Stimulated activated CD4-positive, alpha-beta T cell treated with anti-CD3 and anti-CD28 coated beads, Interleukin-12 subunit alpha, Interleukin-12 subunit beta, amount 100 ng/mL, for 48 hours (primary cell): ENCODE results near the gene SDF4.

Experiments used
- DNase-seq, 3 donors: peaks; one replicate each; pipeline ENCODE4 v3.0.0-alpha.2; 2020; ENCODE audit warnings: low read depth in 2 of 3, low spot score in 1 of 3

SDF4 gene

DNA sequence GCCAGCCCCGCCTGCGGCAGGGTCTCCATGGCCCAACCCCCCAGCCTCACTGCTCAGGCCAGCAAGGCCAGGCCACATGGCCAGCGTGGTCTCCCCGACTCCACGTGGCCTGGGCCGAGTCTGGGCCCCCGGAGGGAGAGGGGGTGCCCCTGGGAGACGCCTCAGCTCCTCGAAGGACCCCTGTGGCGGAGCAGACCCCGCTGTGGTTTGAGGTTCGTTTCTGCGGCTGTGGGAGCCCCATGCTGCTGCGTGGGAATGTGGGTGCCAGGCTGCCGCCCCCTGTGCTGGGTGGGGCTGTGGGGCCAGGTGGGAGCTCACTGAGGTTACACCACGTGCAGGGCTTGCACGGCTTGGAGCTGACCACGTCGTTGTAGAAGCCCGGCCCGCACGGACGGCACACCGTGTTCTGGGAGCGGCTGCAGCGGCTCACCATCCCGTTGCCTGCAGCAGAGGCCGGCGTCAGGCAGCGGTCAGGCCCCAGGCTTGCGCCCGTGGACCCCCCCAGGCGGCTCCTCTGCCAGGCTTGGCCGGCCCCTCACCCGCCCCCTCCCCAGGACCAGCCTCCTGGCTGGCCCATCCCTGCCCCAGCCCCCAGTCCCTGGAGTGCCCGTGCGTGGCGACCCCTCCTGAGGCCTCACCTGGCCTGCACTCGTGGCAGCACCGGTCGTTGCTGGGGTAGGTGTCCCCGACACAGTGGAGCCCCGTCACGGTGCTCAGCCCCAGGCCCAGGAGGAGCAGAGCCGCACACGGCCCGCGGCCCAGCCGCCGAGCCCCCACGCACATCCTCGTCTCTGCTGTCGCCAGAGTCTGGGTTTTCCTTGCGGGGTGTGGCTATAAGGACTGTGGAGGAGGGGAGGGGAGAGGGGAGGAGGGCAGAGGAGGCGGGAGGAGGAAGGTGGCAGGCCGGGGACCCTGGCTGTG, 18.2 kb downstream of the SDF4 start, which contains the start of gene TNFRSF4:
TNFRSF4 (minus strand) TSS at position 809 of the 921 bp plus-strand sequence; CDS start at position 783, 26 bp downstream.
- DNase-seq = no peak

DNA sequence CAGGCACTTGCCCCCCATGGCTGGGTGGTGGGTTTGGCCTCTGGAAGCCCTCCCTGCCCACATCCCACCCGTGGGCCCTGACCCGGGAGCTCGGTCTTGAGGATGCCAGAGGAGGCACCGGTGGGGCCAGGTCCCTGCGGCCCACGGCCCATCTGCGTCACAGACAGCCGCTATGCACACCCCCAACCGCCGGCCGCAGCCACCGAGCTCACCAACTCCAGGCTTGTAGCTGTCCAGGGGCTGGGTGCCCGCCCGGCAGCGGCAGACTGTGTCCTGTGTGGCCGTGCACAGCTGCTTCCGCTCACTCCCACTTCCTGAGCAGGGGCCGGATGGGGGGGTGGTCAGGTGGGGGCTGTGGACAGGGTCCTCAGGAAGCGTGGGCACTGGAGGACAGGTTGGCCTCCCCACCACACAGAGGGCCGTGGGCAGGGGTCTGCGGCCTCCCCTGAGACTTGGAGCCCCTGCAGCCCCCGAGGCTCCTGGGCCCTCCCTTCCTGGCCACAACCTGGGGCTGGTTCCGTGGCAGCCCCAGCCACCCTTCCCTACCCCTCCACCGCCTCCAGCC, 18.9 kb downstream of the SDF4 start:
- peak in 1 of 3 donors; percentile 50 for DNase-seq

DNA sequence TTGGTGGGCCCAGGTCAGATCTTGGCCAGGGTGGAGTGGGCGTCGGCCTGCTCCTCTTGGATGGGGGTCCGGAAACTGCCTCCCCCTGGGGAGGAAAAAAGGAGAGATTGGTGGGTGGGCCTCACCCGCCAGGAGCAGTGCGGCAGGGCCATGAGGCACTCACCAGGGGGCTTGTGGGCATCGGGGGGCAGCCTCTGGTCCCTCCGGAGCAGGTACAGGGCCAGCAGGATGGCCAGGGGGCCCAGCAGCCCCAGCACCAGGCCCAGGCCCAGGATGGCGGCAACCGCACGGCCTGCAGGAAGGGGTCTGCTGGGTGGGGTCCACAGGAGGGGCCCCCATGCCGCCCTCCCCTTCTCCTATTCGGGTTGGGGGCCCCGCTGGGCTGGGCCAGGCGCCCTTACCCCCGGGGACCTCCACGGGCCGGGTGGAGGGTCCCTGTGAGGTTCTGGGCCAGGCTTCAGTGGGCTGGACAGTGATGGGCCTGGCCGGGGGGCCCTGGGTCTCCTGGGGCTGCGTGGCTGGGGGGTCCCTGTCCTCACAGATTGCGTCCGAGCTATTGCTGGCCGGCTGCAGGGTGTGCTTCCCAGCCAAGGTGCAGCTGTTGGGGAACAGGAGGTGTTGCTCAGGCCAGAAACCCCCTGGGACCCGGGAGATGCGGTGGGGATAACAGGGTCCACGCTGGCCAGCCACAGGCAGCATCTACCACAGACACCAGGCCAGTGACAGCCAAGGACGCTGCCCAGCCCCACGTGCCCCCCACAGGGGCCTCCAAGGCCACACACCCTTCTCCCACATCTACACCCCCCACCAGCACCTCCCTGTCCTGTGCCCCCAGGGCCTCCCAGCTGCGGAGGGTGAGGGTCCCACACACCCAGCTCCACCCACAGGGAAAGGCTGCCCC, 20.0 kb downstream of the SDF4 start:
- DNase-seq = no peak

DNA sequence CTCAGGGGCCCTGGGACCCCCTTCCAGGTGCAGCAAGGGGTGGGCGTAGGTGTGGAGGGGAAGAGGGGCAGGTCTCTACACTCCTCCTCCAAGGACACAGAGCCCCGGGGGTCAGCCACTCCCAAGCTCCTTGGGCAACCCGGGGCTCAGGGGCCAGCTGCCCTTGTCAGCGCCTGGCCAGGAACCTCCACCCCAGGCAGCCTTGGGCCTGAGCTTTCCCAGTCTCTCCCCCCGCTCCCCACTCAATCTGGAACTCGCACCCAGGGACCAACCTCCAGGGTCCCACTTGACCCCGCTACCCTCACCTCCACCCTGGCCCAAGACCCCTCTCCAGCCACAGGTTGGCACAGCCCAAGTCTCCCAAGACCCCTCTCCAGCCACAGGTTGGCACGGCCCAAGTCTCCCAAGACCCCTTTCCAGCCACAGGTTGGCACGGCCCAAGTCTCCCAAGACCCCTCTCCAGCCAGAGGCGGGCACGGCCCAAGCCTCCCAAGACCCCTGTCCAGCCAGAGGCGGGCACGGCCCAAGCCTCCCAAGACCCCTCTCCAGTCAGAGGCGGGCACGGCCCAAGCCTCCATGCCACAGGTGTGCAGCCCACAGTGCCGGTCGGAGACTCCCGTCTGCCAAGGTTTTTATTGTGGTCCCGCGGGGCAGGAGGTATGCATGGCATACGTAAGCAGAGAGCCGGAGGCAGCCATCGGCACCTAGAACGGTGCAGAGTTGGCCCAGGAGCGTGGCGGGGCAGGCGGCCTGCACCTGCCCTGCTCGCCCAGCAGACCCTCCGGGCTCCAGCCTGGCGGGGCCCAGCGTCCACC, 20.9 kb downstream of the SDF4 start:
- DNase-seq = no peak

DNA sequence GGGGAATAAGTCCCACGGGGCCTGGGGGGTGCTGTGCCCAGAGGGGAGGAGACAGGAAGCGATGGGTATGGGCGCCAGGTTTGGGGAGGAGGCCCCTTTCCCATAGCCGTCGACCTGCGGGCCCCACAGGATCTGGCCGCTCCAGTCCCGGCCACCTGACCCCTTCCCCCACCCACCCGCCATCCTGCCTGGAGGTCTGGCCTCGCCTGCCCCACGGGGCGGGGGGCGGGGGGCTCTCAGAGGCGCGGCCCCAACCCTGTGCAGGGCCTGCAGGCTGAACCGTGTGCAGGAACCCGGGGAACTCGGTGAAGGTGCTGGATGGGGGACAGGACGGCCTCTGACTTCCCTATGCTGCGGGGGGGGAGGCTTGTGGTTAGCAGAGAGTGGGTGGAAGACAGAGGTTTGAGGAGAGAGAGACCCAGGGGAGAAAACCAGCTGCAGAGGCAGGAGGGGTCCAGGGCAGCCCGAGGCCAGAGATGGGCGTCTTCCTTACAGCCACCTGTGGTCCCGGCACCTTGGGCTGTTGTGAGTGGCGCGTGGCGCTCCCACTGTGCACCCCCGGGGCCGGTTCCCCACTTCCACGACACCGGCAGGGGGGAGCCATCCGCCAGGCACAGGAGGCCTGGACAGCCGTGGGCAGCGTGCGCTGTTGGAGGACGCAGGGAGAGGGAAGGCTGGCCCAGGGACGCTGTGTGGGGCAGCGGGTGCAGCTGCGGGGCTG, 22.9 kb downstream of the SDF4 start:
- no peak for DNase-seq

DNA sequence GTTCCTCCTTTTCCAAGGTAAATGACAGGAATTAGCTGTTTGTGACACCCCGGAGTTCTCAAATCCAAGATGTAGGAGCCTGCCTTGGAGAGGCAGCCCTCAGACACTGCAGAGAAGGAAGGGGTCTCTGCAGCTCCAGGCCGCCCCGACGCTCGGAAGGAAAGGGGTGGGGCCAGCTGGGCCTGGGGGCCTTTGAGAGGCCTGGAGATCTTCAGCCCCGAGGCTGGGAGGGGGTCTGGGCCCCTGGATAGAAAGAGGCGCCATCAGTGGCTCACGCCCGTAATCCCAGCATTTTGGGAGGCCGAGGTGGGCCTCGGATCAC, 24.3 kb downstream of the SDF4 start:
- no peak for DNase-seq

DNA sequence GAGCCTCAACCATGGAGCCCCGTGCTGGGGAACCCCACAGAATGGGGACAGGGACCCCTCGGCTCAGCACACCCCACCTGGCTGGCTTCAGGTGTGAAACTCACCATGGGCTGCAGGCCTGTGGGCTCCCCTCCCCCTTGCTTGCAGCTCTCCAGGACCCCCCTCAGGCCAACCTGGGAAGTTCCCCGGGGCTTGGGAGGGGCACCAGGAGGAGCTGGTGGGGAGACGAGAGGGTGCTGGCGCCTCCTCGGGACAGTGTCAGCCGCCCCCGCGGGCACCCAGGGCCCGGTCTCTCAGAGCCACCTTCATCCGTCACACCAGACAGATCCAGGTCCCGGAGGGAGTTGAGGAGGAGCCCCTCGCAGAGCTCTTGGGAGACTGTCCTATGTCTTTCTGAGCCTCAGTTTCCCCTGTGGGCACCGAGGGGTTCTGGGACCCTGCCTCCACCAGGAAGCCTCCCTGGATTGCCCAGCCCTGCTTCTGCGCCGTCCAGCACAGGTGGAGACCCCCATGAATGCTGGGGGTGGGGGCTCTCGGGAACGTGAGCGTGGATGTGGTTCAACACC, 24.8 kb downstream of the SDF4 start:
- DNase-seq = no peak

DNA sequence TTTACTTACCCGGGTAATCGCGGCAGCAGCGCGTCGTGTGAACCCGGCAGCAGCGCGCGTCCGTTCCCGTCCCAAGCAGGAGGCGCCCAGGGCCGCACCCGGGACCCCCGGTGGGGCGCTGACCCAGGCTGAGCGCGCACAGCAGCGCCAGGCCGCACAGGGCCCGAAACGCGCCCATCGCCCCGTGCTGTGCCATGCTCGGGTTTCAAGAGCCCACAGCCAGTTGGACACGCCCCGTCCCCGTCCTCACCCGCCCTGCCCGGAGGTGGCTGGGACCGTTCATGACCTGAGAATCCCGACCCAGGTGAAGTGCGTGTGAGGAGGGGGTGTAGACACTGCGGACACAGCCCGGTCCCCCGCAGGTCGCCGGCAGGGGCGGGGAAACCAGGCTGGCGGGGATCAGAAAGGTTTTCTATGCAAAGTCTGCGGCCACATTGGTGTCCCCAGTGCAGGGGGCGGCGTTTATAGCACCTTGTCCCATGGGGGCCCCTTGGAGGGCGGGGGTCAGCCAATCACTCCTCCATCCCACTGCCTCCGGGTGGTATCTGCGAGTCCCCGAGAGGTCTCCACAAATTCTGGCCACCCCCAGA, 25.3 kb downstream of the SDF4 start, which contains the start of gene TNFRSF18:
TNFRSF18 (minus strand) TSS at position 217 of the 590 bp plus-strand sequence; CDS start at position 196, 21 bp downstream.
- no peak for DNase-seq

DNA sequence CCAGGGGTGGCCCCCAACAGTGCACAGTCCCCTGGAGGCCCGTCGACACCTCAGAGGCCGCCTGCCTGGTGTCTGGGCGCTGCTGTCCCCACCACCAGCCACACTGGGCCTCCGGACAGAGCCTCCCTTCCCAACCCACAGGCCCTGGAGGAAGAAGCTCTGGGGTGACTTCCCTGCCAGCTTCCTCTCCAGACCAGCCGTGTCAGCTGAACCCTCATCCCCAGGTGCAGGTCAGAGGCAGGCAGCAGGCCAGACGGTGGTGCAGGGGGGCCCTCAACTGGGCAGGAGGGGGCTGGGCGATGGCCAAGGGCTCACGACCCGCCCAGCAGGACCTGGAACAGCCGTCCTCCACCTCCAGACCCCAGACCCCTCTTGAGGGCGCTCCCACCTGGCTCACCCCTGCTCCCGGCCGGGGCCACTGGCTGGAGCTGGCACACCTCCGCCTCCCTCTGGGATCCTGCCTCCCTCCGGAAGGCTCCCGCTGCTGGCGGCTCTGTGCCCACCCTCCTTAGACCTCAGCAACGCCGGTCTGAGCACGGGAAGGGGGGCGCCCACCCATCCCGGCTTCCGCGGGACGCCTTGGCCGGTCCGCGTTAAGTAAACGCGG, 25.9 kb downstream of the SDF4 start:
- DNase-seq = no peak

DNA sequence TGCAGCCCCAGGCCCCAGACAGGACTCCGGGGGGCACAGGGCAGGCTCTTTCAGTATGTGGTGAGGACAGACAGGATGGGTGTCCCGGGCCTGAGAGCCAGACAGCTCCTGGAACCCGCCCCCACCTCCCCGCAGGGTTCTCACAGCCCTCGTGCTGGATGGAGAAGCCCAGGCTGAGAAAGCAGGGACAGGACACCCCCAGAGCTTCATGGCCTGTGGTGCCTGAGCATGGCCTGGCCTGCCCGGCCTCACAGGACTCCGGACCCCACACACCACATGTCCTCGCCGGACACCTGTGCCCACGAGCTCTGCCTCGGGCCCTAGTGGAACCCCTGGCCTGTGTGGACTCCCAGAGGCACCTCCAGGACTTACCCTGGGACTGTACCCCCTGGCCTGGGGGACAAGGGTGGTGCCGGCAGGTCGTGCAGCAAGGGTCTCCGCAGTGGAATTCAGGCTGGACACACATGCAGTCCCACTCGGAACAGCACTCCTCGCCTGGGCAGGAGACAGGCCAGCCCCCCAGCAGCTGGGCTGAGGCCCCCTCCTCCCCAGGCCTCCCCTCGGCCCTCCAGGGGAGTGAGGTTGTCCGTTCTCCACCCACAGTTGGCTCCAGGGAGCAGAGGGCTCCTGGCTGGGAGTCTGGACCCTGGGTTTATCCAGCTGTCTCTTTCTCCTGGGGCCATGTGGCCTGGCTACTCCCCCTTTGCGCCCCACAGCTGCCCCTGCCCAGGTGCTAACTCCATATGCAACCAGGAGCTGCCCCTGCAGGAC, 26.6 kb downstream of the SDF4 start:
- no peak for DNase-seq

DNA sequence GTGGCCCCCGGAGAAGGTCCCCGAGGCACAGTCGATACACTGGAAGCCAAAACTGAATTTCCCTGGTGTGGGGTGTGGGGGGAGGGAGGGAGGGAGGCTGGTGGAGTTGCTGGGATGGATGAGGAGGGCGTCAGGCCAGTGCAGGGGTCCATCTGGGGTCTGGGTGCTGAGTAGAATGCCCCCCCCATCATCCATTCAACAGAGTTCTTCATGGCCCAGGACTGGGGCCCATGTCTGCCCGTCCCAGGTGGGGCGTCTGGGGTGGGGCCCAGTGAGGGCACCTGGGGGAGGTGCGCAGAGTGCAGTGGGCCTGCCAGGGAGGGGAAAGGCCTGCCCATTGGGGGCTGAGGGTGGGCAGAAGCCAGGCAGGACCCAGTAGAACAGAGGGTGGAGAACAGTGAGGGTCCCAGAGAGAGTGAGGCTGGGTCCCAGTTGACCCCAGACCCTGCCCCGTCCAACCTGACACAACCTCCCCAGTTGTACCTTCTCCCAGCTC, 27.3 kb downstream of the SDF4 start:
- no peak for DNase-seq

DNA sequence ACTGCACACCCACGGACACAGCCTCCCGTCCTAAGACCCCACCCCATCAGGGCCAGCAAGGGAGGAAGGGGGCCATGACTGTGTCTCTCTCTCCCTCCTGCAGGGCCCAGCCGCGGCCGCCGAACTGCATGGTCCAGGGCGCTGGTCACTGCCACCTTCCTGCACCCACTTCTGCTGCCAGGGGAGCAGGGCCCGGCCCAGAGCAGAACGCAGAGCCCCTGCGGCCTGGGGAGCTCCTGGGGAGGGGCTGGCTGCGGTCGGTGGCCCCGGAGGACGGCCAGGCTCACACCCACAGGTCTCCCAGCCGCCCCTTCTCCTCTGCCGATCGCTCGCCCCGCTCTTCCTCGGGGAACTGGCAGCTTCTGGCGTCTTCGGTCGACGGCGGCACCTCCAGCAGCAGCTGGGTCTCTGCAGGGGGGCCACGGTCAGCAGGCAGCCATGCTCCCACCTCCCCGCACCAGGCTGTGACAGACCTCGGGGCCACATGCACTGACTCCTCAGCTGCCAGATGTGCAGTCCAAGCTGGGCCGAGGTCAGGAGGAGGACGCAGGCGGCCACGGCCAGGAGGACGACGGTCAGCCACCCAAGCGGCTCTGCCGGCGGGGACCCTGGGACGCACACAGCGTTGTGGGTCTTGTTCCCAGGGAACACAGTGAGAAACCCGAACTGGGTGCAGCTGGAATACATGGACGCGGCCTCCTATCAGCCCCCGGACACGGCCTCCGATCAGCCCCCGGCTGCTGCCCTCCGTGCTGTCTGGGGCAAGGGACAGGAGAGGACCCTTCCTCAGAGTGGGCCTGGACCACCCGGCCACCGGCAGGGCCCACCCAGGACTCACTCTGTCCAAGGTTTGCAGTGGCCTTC, 28.0 kb downstream of the SDF4 start:
- no peak for DNase-seq

DNA sequence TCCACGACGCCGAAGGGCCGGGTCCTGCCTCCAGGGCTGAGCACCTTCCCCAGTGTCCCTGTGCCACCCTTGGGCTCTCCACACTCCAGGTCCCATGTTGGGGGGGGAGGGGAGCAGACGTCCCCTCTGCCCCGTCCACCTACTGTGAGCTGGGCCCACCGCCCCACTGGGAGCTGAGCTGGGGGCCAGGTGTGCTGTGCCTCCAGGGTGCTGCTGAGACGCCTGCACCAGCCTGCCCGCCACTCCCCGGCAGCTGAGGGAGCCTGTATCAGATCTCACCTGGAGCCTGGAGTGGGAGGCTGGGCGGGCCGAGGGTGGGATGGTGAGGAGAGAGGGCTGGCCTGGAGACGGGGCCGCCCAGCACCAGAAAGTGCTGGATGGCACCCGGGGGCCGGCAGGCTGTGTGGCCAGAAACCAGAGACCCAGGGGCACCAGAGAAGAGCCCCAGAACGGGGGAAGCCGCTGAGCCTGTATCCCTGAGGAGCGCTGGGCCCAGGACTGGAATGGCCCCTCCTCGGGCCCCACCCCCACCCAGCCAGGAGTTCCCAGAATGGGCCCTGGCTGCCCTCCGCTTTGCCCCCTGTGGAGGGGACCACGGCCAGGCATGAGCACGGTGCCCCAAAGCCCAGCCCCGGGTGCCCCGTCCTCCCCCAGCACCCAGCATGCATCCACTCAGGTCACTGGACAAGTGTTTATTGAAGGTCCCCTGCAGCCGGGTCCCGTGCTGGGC, 28.8 kb downstream of the SDF4 start:
- DNase-seq = no peak

DNA sequence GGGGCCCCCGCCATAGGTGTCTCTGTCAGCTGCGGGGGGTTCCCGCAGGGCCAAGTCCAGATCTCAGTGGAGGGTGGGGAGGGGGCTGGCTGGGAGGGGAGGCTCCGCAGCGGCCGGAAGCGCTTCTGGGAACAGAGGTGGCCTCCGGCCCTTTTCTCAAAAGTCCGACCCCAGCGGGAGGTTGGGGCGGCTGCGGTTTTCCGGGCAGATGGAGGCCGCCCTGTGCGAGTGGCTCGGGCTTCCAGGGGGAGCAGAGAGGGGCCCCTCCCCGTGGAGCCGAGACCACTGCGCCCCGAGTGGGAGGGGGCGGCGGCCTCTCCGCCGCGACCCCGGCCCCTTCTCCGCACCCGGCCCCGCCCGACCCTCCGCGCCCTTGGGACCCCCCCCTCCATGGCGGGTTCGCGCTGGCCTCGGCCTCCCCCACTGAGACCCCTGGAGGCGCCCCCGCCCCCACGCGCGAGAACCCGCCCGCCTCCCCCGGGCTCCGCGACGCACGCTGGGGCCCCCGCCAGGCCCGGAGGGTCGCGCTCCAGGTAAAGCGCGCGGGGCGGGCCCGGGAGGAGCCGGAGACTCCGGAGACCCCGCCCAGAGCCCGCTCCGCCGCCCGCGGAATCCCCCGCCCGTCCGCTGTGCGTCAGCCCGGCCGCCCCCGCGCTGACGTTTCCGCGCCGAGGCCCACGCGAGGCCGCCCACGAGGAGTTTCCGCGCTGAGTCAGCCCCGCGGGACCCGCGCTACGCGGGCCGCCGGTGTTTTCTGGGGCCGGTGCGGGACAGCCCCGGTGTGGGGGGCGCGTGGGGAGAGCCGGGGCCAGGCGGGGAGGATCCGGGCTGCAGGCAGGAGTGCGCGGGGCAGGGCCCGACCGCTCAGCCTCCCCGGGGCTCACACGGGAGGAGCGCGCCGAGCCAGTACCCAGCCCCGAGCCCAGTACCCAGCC, 30.7 kb downstream of the SDF4 start:
- DNase-seq = peak; percentile 72 to 87 (median 85)
